ENCODE results near the gene NTM. TPM values are rescaled to one million over a fixed set of nuclear protein-coding genes. Genes with fewer than 3 reads are reported as not detected.

NTM gene
- total RNA-seq, 1 experiment from 2014 or later = 9.9 TPM

GRCh38 chr11:131486937-131487635 is 116.7 kb downstream of the NTM start:
- Histone ChIP-seq H4K8ac (replicated peaks; ENCODE audit: insufficient read length, low read depth, low read length) (no peak overlapping the region), H4K20me1 (ENCODE audit: control insufficient read depth, insufficient read depth, insufficient read length) (no peaks in the 10 kb centered on the region), H3T11ph (ENCODE audit: low read length) (no peak overlapping the region), H2BK20ac (ENCODE audit: low read depth, low read length, poor library complexity, severe bottlenecking) (no peak overlapping the region), H3K23ac (ENCODE audit: insufficient read length, low read depth, low read length) (no peak overlapping the region), H2BK120ac (ENCODE audit: low read depth, low read length, poor library complexity, severe bottlenecking) (no peak overlapping the region), H3K79me1 (ENCODE audit: insufficient read depth, low read depth, low read length, poor library complexity, severe bottlenecking) (no peaks in the 10 kb centered on the region), H3K9ac (ENCODE audit: extremely low read depth, insufficient read length, low read length) (no peak overlapping the region), H3K4me1 (ENCODE audit: insufficient read depth, low read length) (no peaks in the 10 kb centered on the region; the same call in 1 of the 2 replicates), H3K4me2 (ENCODE audit: insufficient read depth, insufficient read length, low read length) (no peak overlapping the region), H3K56ac (ENCODE audit: insufficient read length, low read depth, low read length) (no peak overlapping the region), H3K23me2 (ENCODE audit: insufficient read length, low read depth, low read length, poor library complexity, severe bottlenecking) (no peaks in the 10 kb centered on the region), H3K4ac (ENCODE audit: low read depth, low read length) (no peak overlapping the region), H2AK5ac (ENCODE audit: insufficient read length, low read length) (no peak overlapping the region), H3K27me3 (ENCODE audit: insufficient read depth, low read length) (no peaks in the 10 kb centered on the region), H3K9me3 (ENCODE audit: control insufficient read depth, low read depth, low read length) (no peaks in the 10 kb centered on the region), H2BK12ac (ENCODE audit: insufficient read length, low read depth, low read length) (no peak overlapping the region), H3K18ac (ENCODE audit: insufficient read length, low read depth, low read length) (no peak overlapping the region), H3K79me2 (ENCODE audit: insufficient read depth, low read length) (no peaks in the 10 kb centered on the region), H2AFZ (ENCODE audit: low read length) (no peak overlapping the region), H4K91ac (ENCODE audit: insufficient read length, low read depth, low read length) (no peak overlapping the region), H2BK5ac (ENCODE audit: insufficient read length, low read length) (no peak overlapping the region), H4K5ac (ENCODE audit: insufficient read length, low read depth, low read length) (no peak overlapping the region), H2BK15ac (ENCODE audit: low read depth, low read length) (no peak overlapping the region), H3K14ac (ENCODE audit: insufficient read depth, low read length) (no peak overlapping the region), H3K27ac (ENCODE audit: insufficient read length, low read depth, low read length) (no peak overlapping the region)
- Mint-ChIP-seq H3K9me3 (no peaks in the 10 kb centered on the region), H3K27me3 (ENCODE audit: low read depth) (peaks cover 2% of the 10 kb centered on the region; the same call in 1 of the 2 replicates), H3K36me3 (ENCODE audit: insufficient read depth in 1 of 3, low read depth in 3 of 3) (no peaks in the 10 kb centered on the region), H3K4me3 (no peak overlapping the region), H3K4me1 (peaks cover 25 to 36% of the 10 kb centered on the region in 2 experiments), H3K27ac (no peak overlapping the region)
- DNase-seq = no peak
- TF ChIP-seq CTCF (conservative IDR thresholded peaks at IDR 0.05) = peak; percentile 25; the same call in 2 of the 3 replicates
- no CpG with 5 or more reads among the region's 2 CpGs for WGBS (ENCODE audit: extremely low coverage, insufficient read length, low lambda C conversion rate)
